ENCODE results near the gene SGMS2.
"Not testable (repeated sequence)": the region's sequence is repeated elsewhere in the genome, so short reads cannot be mapped to it uniquely, and the experiment has no call there.

Gene SGMS2

DNA sequence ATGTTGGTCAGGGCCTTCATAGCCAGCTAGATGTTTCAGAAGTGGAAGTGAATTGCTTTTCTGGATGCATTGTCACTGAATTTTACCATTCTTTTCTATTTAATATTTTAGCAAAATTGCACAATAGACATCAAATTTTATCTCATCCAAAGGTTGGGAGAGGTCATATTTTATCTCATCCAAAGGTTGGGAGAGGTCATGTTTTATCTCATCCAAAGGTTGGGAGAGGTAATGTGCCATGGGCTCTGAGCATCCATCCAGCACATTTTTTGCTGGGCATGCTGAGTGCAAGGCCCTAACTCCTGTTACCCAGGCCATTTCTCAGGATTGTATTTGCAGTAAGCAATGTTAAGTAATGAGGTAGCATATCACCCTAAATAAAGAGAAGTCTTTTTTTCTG is 91.9 kb downstream of the SGMS2 start:
- no peak for DNase-seq

DNA sequence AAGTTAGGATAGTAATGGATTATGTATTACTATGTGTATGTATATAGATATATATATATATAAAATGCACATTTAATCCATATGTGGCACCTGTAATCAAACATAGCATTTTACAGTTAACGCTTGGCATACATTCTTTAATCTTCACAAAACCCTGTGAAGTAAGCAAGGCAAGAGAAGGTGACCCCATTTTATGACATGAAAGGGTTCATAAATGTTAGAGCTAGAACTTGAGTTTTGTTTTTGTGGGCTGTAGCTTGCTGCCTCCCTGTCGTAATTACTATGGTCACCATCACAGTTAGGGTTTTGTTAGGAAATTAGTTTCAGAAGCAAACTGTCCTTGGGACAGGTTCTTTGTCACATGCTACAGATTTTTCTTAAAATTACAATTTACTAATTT is 92.8 kb downstream of the SGMS2 start:
- no peak for DNase-seq

DNA sequence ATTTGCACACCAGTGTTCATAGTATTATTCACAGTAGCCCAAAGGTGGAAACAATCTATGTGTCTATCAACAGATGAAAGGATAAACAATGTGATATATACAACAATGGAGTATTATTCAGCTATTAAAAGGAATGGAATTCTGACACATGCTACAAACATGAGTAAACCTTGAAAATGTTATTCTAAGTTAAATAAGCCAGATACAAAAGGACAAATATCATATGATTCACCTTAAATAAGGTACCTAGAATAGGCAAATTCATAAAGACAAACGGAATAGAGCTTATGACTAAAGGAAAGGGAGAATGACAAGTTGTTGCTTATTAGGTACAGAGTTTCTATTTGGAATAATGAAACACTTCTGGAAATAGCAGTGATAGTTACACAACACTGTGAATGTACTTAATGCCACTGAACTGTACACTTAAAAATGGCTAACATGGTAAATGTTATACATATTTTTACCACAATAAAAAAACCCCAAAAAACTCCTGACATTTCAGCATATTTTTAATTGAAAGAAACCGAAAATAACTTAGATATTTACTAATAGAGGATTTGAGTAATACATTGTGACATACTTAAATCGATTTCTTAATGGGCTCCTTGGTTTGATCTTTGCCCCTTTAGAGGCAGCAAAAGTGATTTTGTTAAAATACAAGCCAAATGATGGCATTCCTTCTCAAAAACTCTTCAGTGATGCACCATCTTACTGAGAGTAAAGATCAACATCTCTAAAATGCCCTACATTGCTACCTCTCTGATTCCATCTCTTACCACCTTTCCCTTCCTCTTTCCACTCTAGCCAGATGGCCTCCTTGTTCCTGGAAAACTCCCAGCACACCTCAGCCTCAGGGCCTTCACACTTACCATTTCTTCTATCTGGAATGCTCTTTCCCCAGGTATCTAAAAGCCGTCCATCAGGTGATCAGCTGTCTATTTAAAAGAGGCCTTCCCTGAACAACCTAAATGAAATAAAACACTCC is 98.0 kb downstream of the SGMS2 start:
- DNase-seq = no peak

DNA sequence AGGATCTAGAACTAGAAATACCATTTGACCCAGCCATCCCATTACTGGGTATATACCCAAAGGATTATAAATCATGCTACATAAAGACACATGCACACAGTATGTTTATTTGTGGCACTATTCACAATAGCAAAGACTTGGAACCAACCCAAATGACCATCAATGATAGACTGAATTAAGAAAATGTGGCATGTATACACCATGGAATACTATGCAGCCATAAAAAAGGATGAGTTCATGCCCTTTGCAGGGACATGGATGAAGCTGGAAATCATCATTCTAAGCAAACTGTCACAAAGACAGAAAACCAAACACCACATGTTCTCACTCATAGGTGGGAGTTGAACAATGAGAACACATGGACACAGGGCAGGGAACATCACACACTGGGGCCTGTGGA is 101.0 kb downstream of the SGMS2 start:
- not testable (repeated sequence) for DNase-seq

DNA sequence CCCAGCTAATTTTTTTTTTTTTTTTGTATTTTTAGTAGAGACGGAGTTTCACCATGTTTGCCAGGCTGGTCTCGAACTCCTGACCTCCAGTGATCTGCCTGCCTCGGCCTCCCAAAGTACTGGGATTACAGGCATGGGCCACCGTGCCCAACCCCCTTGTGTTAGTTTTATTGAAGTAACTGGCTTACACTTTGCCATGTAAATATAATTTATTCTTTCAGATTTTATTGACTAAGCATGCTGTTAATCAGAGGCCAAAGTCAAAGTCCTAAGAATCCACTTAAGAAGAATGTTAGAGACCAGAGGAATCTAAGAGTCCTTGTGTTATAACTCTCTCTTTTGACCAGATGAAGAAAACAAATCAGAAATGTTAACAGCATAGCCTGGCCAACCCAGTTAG is 102.1 kb downstream of the SGMS2 start:
- DNase-seq = not testable (repeated sequence)

DNA sequence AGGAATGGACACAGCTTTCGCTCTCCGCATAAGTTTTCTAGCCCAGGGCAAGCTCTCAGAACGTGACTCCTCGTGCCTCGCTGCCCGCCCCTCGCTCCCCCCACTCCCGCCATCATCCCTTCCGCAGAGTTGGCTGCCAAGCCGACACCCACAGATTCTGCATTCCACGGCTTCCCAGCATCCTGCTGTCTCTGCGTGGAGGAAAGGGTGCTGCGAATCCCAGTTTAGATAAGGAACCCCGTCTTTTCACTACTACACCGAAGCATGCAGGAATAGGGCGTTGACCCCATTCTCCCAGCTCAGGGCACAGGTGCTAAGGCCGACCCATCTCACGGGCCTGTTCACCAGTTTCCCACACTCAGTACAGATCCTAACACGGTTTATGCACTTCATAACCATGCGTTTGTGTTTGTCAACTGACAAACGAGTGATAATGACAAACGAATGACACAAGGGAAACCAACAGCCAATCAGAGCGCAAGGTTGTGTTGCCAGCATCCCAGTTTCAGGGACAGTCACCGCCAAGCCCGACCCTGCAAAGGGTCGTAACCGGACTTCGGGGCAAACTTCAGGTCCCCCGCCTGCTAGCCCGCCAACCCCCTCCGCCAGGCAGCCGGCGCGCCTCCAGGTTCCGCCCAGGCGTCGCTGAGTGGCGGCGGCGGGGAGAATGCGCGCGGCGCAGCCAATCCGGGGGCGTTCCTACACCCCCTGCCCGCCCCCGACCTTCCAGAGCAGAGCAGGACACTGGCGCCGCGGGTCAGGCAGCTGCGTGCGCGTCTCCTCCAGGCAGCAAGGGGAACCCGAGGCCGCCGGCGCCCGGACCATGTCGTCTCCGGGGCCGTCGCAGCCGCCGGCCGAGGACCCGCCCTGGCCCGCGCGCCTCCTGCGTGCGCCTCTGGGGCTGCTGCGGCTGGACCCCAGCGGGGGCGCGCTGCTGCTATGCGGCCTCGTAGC is 106.4 kb downstream of the SGMS2 start, which contains the start of gene CYP2U1:
Gene CYP2U1, plus strand, starts transcription at position 729 of the 954 bp plus-strand sequence. Its CDS starts 95 bp downstream, at position 824.
- peak; percentile 65 for DNase-seq

DNA sequence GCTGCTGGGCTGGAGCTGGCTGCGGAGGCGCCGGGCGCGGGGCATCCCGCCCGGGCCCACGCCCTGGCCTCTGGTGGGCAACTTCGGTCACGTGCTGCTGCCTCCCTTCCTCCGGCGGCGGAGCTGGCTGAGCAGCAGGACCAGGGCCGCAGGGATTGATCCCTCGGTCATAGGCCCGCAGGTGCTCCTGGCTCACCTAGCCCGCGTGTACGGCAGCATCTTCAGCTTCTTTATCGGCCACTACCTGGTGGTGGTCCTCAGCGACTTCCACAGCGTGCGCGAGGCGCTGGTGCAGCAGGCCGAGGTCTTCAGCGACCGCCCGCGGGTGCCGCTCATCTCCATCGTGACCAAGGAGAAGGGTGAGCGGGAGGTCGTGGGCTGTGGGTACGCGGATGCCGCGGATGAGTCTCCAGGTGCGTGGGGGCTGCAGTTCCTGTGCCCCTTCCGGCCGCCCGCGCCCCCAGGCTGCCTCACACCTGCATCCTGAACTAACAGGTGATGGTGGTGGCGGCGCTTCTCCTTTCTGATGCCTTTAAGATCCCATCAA is 107.1 kb downstream of the SGMS2 start:
- DNase-seq = peak; percentile 13

DNA sequence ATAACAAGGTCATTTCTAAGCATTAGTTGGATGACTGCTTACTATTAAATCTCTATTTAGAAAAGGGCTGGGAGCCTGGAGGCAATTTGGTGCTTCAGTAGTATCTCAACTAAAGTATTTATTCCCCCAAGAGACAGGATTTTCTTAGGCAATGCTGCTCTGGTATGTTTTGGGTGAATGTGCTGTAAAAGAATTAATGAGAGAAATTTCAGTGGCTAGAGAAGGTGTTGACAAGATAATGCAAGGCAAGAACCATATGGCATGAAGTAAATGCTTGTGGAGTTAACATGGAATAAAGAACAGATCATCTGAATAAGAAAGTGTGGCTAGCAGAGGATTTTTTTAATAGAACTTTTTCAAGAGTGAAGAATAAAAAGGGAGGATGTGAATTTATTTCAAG is 110.5 kb downstream of the SGMS2 start:
- DNase-seq = no peak

DNA sequence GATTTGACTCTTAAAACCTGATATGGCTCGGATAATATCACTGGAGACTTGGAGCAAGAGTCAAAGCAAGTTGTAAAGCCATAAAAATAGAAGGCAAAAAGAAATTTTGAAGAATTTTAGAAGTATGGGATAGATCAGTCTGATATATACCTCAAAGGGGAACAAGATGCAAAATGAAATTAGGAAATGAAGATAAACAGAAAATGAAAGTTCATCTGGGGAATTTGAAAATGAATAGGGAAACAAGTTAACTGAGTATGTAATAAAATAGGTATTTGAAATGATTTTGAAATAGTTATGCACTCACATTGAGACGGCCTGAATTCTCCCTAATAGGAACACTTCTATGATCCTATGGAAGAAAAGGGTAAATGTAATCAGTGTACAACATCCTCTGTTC is 112.3 kb downstream of the SGMS2 start:
- DNase-seq = no peak

DNA sequence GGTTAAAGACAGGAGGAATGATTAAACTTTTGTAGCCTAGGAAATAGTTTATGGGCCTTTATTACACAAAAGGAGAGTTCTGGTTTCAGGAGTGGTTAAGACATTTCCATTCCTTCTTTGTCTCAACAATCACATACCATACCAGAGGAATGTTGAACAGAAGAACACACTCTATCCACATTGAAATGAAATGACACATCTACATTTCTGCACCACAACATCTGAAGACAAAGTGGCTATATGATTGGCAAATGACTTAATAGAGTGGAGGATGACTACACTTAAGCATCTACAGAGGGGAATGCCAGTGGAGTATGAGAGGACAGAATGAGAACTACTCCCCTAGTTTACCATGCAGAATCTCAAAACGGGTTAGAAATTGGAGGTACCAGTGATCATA is 114.6 kb downstream of the SGMS2 start:
- DNase-seq = no peak

DNA sequence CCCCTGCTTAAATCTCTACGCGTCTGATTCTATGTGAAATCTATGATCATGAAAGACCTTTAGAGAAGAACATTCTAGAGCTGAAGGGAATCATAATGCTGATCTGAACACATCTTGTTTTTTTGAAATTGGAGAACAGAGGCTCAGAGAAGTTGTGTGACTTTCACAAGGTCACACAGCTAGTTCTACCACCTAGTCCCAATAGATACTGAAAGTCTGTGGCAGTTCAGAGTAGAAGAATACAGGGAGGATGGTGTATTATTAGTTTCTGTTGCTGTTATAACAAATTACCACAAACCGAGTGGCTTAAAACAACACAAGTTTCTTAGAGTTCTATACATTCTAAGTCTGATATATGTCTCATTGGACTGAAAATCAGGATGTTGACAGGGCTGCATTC is 121.1 kb downstream of the SGMS2 start:
- DNase-seq = no peak

DNA sequence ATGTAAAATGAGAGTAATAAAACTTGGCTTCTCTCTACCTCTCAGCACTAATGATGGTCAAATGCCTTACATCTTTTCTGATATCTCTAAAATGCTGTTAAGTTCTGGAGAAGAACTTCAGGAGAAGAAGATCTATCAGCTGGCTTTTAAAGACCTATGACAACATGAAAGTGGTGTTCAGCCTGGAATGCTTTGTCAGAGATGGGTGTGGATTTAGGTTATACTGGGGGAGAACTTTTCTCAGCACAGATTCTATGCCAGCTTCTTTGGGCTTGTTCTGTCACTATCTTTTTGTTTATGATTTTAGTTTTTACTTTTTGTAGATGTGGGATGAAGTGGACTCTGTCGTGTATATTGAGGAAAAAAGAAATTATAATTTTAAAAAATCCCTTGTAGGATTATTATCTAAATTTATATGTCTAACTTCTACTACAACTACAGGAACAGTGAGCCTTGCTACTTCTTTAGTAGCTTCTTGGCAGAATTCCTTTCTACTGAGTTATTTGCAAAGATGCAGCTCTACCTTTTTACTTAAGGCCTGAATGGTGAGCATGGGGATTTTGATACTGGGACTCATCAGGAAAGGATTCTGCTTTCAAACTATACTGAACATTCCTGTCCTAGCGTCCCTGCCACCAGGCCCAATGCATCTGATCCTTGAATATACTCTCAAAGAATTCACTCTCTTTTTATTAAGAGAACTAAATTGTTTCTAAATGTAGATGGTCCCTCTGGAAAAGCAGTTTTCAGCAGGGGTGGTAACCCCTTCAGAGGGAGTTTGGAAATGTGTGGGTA is 126.2 kb downstream of the SGMS2 start:
- DNase-seq = no peak

DNA sequence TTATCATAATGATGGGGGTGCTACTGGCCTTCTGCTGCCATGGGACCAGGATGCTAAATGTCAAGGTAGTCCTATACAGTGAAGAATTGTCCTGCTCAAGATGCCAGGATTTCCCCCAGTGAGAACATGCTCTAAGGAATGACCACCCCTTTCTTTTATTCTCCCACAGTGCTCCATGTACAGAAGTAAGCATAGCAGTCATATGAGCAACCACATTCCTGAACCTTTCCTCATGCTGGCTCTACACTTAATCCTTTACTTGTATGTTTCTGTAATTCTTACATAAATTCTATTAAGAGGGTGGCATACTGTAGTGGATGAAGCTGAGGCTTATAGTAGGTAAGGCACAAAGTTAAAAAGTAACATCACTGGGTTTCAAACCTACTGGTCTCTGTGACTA is 126.8 kb downstream of the SGMS2 start:
- DNase-seq = no peak

DNA sequence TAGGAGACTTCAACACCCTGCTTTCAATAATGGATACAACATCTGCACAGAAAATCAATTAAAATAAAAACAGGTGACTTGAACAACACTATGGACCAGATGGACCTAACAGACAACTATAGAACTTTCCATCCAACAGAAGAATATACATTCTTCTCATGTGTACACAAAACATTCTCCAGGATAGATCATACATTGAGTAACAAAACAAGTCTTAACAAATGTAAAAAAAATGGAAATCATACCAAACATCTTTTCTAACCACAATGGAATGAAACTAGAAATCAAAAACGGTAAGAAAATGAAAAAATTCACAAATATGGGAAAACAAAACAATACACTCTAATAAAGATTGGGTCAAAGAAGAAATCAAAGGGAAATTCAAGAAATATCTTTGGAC is 131.3 kb downstream of the SGMS2 start:
- DNase-seq = no peak

All from NCI-H1092 treated with DMSO at 0.1 percent for 48 hours (cell line).